GM21528 (cell line): Measurements from ENCODE around the gene ARMC3.
"Not testable (repeated sequence)": the region's sequence is repeated elsewhere in the genome, so short reads cannot be mapped to it uniquely, and the experiment has no call there.

Experiments used
- ATAC-seq: cut with Tn5 transposase; IDR thresholded peaks from one replicate; pipeline ENCODE4 v1.9.1; 2021; ENCODE audit warnings: mild to moderate bottlenecking, moderate library complexity; ENCODE audit not compliant: unreplicated experiment, low FRiP score

ARMC3 gene, protein sequence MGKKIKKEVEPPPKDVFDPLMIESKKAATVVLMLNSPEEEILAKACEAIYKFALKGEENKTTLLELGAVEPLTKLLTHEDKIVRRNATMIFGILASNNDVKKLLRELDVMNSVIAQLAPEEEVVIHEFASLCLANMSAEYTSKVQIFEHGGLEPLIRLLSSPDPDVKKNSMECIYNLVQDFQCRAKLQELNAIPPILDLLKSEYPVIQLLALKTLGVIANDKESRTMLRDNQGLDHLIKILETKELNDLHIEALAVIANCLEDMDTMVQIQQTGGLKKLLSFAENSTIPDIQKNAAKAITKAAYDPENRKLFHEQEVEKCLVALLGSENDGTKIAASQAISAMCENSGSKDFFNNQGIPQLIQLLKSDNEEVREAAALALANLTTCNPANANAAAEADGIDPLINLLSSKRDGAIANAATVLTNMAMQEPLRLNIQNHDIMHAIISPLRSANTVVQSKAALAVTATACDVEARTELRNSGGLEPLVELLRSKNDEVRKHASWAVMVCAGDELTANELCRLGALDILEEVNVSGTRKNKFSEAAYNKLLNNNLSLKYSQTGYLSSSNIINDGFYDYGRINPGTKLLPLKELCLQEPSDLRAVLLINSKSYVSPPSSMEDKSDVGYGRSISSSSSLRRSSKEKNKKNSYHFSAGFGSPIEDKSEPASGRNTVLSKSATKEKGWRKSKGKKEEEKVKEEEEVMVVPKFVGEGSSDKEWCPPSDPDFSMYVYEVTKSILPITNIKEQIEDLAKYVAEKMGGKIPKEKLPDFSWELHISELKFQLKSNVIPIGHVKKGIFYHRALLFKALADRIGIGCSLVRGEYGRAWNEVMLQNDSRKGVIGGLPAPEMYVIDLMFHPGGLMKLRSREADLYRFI

GRCh38 chr10:22927661-22928403, at the start of gene ARMC3:
TSS of gene ARMC3 (plus strand) at chr10:22928053. CDS start at chr10:22931997, 3,944 bp downstream.
- ATAC-seq, result peak; percentile 86

GRCh38 chr10:22891797-22892196, 36.1 kb upstream of the ARMC3 start:
- no peak for ATAC-seq

GRCh38 chr10:22893781-22894180, 34.1 kb upstream of the ARMC3 start:
- ATAC-seq, result no peak

DNA sequence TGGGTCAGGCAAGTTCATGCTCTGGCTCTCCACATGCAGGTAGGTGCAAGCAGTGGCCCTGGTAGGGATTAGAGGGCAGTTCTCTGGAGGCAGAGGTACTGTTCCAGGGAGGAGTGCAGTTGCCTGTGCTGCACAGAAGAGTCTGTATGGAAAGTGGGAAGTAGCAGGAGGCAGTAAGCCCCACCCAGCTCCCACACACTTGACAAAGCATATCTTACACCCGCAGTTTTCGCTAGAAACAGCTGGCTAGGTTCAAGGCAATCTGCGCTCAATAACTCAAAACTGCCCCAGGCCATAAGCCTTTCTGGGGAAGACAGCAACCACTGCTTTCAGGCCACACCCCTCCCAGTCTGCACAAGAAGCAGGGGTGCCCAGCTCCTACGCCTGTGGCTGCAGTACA, 33.1 kb upstream of the ARMC3 start:
- no peak for ATAC-seq

DNA sequence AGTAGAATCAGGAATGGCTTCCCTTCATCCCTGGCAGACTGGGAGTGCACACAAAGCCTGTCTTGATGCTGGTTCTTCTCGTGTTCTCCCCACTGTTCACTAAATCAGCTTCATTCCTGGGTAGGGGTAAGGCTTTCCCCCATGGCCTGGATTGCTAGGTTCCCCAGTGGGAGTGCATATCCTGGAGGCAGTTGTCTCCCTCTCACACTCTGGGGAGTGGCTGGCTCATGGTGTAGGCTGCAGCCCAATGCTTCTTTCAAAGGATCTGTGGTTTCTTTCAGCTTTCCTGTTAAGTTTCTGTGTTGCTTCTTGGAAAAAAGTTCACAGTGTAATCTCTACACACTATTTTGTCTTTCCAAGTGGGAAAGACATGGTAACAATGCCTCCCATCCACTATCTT, 32.6 kb upstream of the ARMC3 start:
- ATAC-seq, result no peak

- no peak for ATAC-seq
These were observed 30.5 kb upstream of the ARMC3 start for GRCh38 chr10:22897371-22897770.

DNA sequence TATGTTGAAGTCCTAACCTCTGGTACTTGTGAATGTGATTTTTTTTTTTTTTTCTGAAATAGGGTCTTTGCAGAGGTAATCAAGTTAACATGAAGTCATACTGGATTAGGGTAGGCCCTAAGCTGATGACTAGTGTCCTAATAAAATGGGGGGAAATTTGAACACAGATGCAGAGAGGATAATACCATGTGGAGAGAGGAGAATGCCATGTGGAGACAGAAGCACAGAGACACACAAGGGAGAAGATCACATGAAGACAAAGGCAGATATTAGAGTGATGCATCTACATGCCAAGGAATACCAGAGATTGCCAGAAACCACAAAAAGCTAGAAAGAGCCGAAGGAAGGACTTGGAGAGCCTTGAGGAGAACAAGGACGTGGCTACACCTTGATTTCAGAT, 28.5 kb upstream of the ARMC3 start:
- no peak for ATAC-seq

DNA sequence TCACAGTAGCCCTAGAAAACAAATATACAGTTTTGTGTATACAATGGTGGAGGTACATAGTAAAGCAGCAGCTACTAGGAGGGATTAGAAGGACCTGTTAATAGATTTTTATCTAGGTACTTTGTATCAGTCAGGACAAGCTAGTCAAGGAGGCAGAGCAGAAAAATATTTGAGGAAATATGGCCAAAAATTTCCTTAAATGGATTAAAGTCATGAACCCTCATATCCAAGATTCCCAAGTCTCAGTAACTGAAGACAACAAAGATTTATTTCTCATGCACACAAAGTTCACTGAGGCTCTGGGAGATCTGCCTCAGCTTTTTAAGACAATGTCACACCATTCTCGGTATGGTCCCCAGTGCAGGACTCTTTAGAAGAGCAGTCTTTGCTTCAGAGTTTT, 28.1 kb upstream of the ARMC3 start:
- no peak for ATAC-seq

GRCh38 chr10:22900841-22901601, 26.8 kb upstream of the ARMC3 start:
- ATAC-seq, result no peak

GRCh38 chr10:22902147-22902546, 25.7 kb upstream of the ARMC3 start:
- not testable (repeated sequence) for ATAC-seq

DNA sequence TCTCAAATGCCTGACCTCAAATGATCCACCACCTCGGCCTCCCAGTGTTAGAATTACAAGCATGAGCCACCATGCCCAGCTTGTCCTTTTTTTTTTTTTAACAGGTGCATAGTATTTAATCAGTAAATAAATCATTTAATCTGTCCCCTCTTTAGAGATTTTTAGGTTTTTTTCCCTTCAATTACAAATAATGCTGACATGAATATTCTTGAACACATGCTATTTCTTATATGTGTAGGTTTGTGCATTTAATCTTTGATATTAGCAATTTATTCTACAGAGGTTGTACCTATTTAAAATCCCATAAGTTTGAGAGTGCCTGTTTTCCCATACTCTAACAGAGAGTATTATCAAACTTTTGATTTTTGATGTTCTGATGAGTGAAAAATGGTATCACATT, 24.2 kb upstream of the ARMC3 start:
- ATAC-seq, result no peak

DNA sequence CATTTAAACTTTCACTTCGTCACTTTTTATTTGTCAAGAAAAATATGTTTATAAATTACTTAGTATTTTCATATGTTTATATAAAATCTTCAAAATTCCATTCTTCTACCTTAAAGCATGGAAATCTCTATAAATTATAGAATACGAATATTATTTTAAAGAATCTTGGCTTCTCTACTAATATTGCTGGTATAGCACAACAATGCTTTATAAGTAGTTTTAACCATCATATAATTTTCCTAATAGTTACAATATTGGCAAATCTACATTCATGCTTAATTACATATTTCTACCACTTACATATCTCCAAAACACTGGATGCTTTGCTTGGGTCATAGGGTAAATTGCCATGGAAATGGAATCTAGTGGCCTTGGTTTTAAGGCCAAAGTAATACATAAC, 21.1 kb upstream of the ARMC3 start:
- no peak for ATAC-seq

GRCh38 chr10:22908837-22909236, 19.0 kb upstream of the ARMC3 start:
- ATAC-seq, result no peak

DNA sequence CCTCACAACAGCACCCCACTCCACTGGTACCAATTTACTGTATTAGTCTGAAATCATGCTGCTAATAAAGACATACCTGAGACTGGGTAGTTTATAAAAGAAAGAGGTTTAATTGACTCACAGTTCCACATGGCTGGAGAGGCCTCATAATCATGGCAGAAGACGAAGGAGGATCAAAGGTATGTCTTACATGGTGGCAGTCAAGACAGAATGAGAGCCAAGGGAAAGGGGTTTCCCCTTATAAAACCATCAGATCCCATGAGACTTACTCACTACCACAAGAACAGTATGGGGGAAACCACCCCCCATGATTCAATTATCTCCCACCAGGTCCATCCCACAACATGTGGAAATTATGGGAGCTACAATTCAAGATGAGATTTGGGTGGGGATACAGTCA, 18.2 kb upstream of the ARMC3 start:
- not testable (repeated sequence) for ATAC-seq

- no peak for ATAC-seq
These were observed 16.8 kb upstream of the ARMC3 start for GRCh38 chr10:22911067-22911466.

GRCh38 chr10:22911889-22912762, 15.7 kb upstream of the ARMC3 start:
- no peak for ATAC-seq

DNA sequence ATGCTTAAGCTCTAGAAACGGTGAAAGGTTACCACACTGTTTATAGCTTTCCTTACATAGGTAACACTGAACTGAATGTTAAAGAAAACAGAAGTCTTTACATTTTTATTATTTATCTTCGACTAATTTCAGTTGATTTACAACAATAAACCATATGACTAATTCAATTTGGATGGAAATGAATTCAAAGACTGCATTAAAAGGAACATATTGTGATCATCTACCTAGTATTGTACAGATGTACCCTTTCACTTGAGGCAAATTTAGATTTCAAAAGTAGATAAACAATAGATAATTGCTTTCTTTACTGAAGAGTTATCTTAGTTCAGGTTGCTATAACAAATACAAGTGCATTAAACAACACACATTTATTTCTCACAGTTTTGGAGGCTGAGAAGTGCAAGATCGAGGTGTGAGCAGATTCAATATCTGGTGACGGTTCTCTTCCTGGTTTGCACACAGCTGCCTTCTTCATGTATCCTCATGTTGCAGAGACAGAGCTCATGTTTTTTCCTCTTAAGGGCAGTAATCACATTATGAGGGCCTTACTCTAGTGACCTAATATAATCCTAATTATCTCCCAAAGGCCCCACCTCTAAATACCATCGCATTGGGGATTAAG, 15.0 kb upstream of the ARMC3 start:
- ATAC-seq, result no peak

DNA sequence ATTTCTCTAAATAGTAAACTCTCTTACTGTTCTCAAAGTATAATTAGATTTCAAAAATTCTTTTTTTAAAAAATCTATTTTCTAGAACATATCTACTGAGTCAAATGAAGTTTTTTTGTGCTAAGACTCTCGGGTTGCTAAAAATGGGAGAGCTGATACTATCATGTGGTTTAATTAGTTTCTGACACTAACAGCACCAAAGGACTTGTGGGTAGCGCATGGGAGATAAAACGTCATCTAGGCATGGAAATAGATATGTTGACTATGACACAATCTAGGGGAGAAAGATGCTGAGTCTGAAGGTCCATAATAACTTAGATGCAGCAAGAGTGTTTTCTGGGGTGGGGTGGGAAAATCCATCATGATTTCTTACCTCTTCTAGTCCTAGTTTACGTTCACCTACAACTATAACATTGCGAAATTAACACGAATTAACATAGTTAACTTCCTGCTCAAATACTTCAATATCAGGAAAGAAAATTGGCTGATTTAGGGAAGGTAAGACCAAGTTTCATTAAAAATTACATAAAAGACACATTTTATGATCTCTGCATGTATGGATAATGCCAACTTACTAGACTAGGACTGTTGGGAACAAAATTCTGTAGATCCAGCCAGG, 14.3 kb upstream of the ARMC3 start:
- no peak for ATAC-seq
